HepG2 (cell line): ENCODE measurements around the gene NEK7. TPM values are rescaled to one million over a fixed set of nuclear protein-coding genes. Genes with fewer than 3 reads are reported as not detected.

Experiments used
- CCAR2 ChIP-seq: fragments of 200-400 bp; formaldehyde crosslinking; optimal IDR thresholded peaks from 2 replicates; pipeline ENCODE3; 2018; ENCODE audit warnings: low read depth, mild to moderate bottlenecking, low read length, moderate library complexity
- FIP1L1 ChIP-seq: fragments of 200-400 bp; formaldehyde crosslinking; IDR thresholded peaks from 2 replicates; pipeline ENCODE4 v1.6.1; 2018; ENCODE audit warnings: low read depth, mild to moderate bottlenecking, low read length, moderate library complexity, borderline replicate concordance; ENCODE audit not compliant: insufficient read depth
- GLI4 ChIP-seq: sonication (generic); formaldehyde crosslinking; IDR thresholded peaks from 2 replicates; pipeline ENCODE4 v1.5.1; 2020; ENCODE audit warnings: missing genetic modification reagents, mild to moderate bottlenecking, moderate library complexity, borderline replicate concordance
- MEF2D ChIP-seq: sonication (generic); formaldehyde crosslinking; IDR thresholded peaks from 2 replicates; pipeline ENCODE4 v1.5.1; 2020; ENCODE audit warnings: mild to moderate bottlenecking, missing genetic modification reagents
- MLXIP ChIP-seq: sonication (generic); formaldehyde crosslinking; IDR thresholded peaks from 2 replicates; pipeline ENCODE4 v1.9.0; 2021; ENCODE audit warnings: missing genetic modification reagents, borderline replicate concordance
- NRL ChIP-seq: sonication (generic); formaldehyde crosslinking; IDR thresholded peaks from 2 replicates; pipeline ENCODE4 v1.5.0; 2020; ENCODE audit warnings: missing genetic modification reagents, mild to moderate bottlenecking, moderate library complexity, borderline replicate concordance
- RARA ChIP-seq: IDR thresholded peaks from 2 replicates; pipeline ENCODE4 v1.6.1; 2016; ENCODE audit warnings: missing genetic modification reagents, missing compliant biosample characterization
- RARG ChIP-seq: sonication (generic); formaldehyde crosslinking; IDR thresholded peaks from 2 replicates; pipeline ENCODE4 v1.4.0; 2020; ENCODE audit warnings: low read depth, mild to moderate bottlenecking, missing genetic modification reagents
- RBAK ChIP-seq: sonication (generic); formaldehyde crosslinking; IDR thresholded peaks from 2 replicates; pipeline ENCODE4 v1.5.1; 2020; ENCODE audit warnings: mild to moderate bottlenecking, missing genetic modification reagents
- RFX1 ChIP-seq: fragments of 450-650 bp; IDR thresholded peaks from 2 replicates; pipeline ENCODE4 v1.6.1; 2017
- SRSF4 ChIP-seq: fragments of 200-400 bp; formaldehyde crosslinking; IDR thresholded peaks from one replicate; pipeline ENCODE4 v1.6.1; 2018; ENCODE audit warnings: mild to moderate bottlenecking, low read depth, low read length, moderate library complexity; ENCODE audit not compliant: poor library complexity, severe bottlenecking
- TCF7 ChIP-seq: sonication (generic); IDR thresholded peaks from 2 replicates; pipeline ENCODE4 v1.6.1; 2016; ENCODE audit warnings: antibody characterized with exemption, low read depth
- TOE1 ChIP-seq: sonication (generic); formaldehyde crosslinking; IDR thresholded peaks from 2 replicates; pipeline ENCODE4 v1.4.0; 2020; ENCODE audit warnings: mild to moderate bottlenecking, missing genetic modification reagents
- ZNF207 ChIP-seq: fragments of 450-650 bp; IDR thresholded peaks from 2 replicates; pipeline ENCODE4 v1.6.1; 2016; ENCODE audit warnings: antibody characterized with exemption, borderline replicate concordance
- ZNF275 ChIP-seq: sonication (generic); formaldehyde crosslinking; IDR thresholded peaks from 2 replicates; pipeline ENCODE4 v1.8.0; 2022; ENCODE audit warnings: missing genetic modification reagents, mild to moderate bottlenecking, inconsistent platforms, borderline replicate concordance
- ZNF318 ChIP-seq: sonication (generic); formaldehyde crosslinking; IDR thresholded peaks from 2 replicates; pipeline ENCODE4 v1.4.0; 2020; ENCODE audit warnings: mild to moderate bottlenecking, missing genetic modification reagents
- ZNF746 ChIP-seq: sonication (generic); formaldehyde crosslinking; IDR thresholded peaks from 2 replicates; pipeline ENCODE4 v1.8.0; 2022; ENCODE audit warnings: mild to moderate bottlenecking, missing genetic modification reagents
- polyA plus RNA-seq, 8 experiments: library from polyadenylated mRNA; depleted of rRNA in 3 of 8; stranded (reverse) in 7 of 8; unstranded in 1 of 8; fragments of >200 nt; fragmentation: Illumina TruSeq in 4 of 8; extraction: Trizol in 4 of 8; gene quantifications; 2 replicates each; pipeline versions ENCODE4 v1.2.1 to v1.2.3, GENCODE V29; 2011 to 2016; ENCODE audit warnings: low read depth in 4 of 8, missing spikeins in 1 of 8, mixed read lengths in 1 of 8; ENCODE audit not compliant: insufficient read depth in 1 of 8
- total RNA-seq, 5 experiments: library from RNA; depleted of rRNA; stranded (reverse); fragments of >200 nt; fragmentation: Illumina TruSeq; extraction: Trizol; gene quantifications; 2 replicates each; pipeline ENCODE4 v1.2.3, GENCODE V29; 2016; ENCODE audit warnings: low read depth in 1 of 5

Gene NEK7
- total and polyA plus RNA-seq, 2 of the 13 experiments (the other 11 are each of a cell fraction or from before 2014, with no cell fraction given), result 18.1 to 19.2 TPM

- no peak for TF ChIP-seq ZNF207
- no peak for TF ChIP-seq NRL
- no peak for TF ChIP-seq RARG (CRISPR knock-in tag)
- no peak; the same call in 1 of the 2 replicates for TF ChIP-seq MEF2D (CRISPR knock-in tag)
- no peak for TF ChIP-seq RARA (CRISPR knock-in tag)
- no peak for TF ChIP-seq TCF7
- TF ChIP-seq ZNF318 (CRISPR knock-in tag), result no peak
- no peak for TF ChIP-seq SRSF4
- no peak for TF ChIP-seq FIP1L1
- no peak for TF ChIP-seq GLI4
- TF ChIP-seq CCAR2, result no peak
- TF ChIP-seq RBAK, result no peak
- TF ChIP-seq ZNF746 (CRISPR knock-in tag), result no peak
- no peak for TF ChIP-seq MLXIP
- TF ChIP-seq ZNF275, result no peak
- no peak for TF ChIP-seq RFX1
- TF ChIP-seq TOE1, result no peak
Measured at GRCh38 chr1:198158735-198159589, 2.2 kb downstream of the NEK7 start (continued).
